H9 (cell line): ENCODE measurements around the gene GPC3. TPM values are rescaled to one million over a fixed set of nuclear protein-coding genes. Genes with fewer than 3 reads are reported as not detected.

Experiments
- DNase-seq: peaks from one replicate; pipeline ENCODE4 v3.0.0-alpha.2; 2017
- H2AFZ ChIP-seq: one replicate; pipeline ENCODE4 v1.6.1; 2013; ENCODE audit warnings: mild to moderate bottlenecking, low read length, control low read depth, moderate library complexity
- H2AK5ac ChIP-seq: 2 replicates; pipeline ENCODE4 v1.6.1; 2013; ENCODE audit warnings: low read length, control low read depth, mixed read lengths; ENCODE audit not compliant: insufficient read length
- H2BK120ac ChIP-seq: one replicate; pipeline ENCODE4 v1.6.1; 2013; ENCODE audit warnings: low read depth, mild to moderate bottlenecking, low read length, control low read depth, inconsistent platforms; ENCODE audit not compliant: poor library complexity, severe bottlenecking
- H2BK12ac ChIP-seq: 2 replicates; pipeline ENCODE4 v1.6.1; 2013; ENCODE audit warnings: low read length, control low read depth, mixed read lengths, low read depth; ENCODE audit not compliant: insufficient read length
- H2BK15ac ChIP-seq: 2 replicates; pipeline ENCODE4 v1.6.1; 2013; ENCODE audit warnings: low read depth, low read length, control low read depth
- H2BK20ac ChIP-seq: one replicate; pipeline ENCODE4 v1.6.1; 2013; ENCODE audit warnings: low read depth, mild to moderate bottlenecking, low read length, control low read depth, inconsistent platforms; ENCODE audit not compliant: poor library complexity, severe bottlenecking
- H2BK5ac ChIP-seq: 2 replicates; pipeline ENCODE4 v1.6.1; 2013; ENCODE audit warnings: low read length, control low read depth, mixed read lengths; ENCODE audit not compliant: insufficient read length
- H3K14ac ChIP-seq: 2 replicates; pipeline ENCODE4 v1.6.1; 2013; ENCODE audit warnings: low read length, control low read depth; ENCODE audit not compliant: insufficient read depth
- H3K18ac ChIP-seq: 2 replicates; pipeline ENCODE4 v1.6.1; 2013; ENCODE audit warnings: low read depth, mild to moderate bottlenecking, mixed read lengths, low read length, control low read depth; ENCODE audit not compliant: insufficient read length
- H3K23ac ChIP-seq: 2 replicates; pipeline ENCODE4 v1.6.1; 2013; ENCODE audit warnings: low read length, control low read depth, mixed read lengths, low read depth; ENCODE audit not compliant: insufficient read length
- H3K23me2 ChIP-seq: 2 replicates; pipeline ENCODE4 v1.6.1; 2013; ENCODE audit warnings: low read depth, mild to moderate bottlenecking, mixed read lengths, low read length, control low read depth; ENCODE audit not compliant: insufficient read length, poor library complexity, severe bottlenecking
- H3K27ac ChIP-seq: 2 replicates; pipeline ENCODE4 v1.5.1; 2013; ENCODE audit warnings: low read length, control low read depth, mixed read lengths, low read depth; ENCODE audit not compliant: insufficient read length
- H3K27me3 ChIP-seq: 2 replicates; pipeline ENCODE4 v1.6.1; 2013; ENCODE audit warnings: low read length, control low read depth, inconsistent platforms; ENCODE audit not compliant: insufficient read depth
- H3K4ac ChIP-seq: 2 replicates; pipeline ENCODE4 v1.6.1; 2013; ENCODE audit warnings: low read depth, mild to moderate bottlenecking, control low read depth, inconsistent platforms, low read length, moderate library complexity
- H3K4me1 ChIP-seq: 2 replicates; pipeline ENCODE4 v1.6.1; 2013; ENCODE audit warnings: low read length, control low read depth, inconsistent platforms; ENCODE audit not compliant: insufficient read depth
- H3K4me2 ChIP-seq: 2 replicates; pipeline ENCODE4 v1.6.1; 2013; ENCODE audit warnings: low read length, control low read depth, mixed read lengths; ENCODE audit not compliant: insufficient read length, insufficient read depth
- H3K56ac ChIP-seq: 2 replicates; pipeline ENCODE4 v1.6.1; 2013; ENCODE audit warnings: low read depth, mild to moderate bottlenecking, mixed read lengths, low read length, control low read depth; ENCODE audit not compliant: insufficient read length
- H3K79me1 ChIP-seq: 2 replicates; pipeline ENCODE4 v1.6.1; 2013; ENCODE audit warnings: low read depth, mild to moderate bottlenecking, moderate library complexity, low read length, control low read depth, inconsistent platforms; ENCODE audit not compliant: insufficient read depth, poor library complexity, severe bottlenecking
- H3K79me2 ChIP-seq: 2 replicates; pipeline ENCODE4 v1.6.1; 2013; ENCODE audit warnings: low read length, control low read depth, inconsistent platforms; ENCODE audit not compliant: insufficient read depth
- H3K9ac ChIP-seq: 2 replicates; pipeline ENCODE4 v1.6.1; 2013; ENCODE audit warnings: low read length, control low read depth, mixed read lengths; ENCODE audit not compliant: insufficient read length; ENCODE audit errors: extremely low read depth
- H3K9me3 ChIP-seq: one replicate; pipeline ENCODE4 v1.6.1; 2013; ENCODE audit warnings: low read depth, low read length, inconsistent platforms; ENCODE audit not compliant: control insufficient read depth
- H3T11ph ChIP-seq: one replicate; pipeline ENCODE4 v1.6.1; 2013; ENCODE audit warnings: mild to moderate bottlenecking, low read length, control low read depth, inconsistent platforms
- H4K20me1 ChIP-seq: one replicate; pipeline ENCODE4 v1.6.1; 2013; ENCODE audit not compliant: control insufficient read depth, insufficient read length, insufficient read depth
- H4K5ac ChIP-seq: 2 replicates; pipeline ENCODE4 v1.6.1; 2013; ENCODE audit warnings: low read depth, mild to moderate bottlenecking, mixed read lengths, low read length, control low read depth; ENCODE audit not compliant: insufficient read length
- H4K8ac ChIP-seq: replicated peaks from 2 replicates; pipeline ENCODE4 v1.6.1; 2013; ENCODE audit warnings: low read length, control low read depth, mixed read lengths, low read depth; ENCODE audit not compliant: insufficient read length
- H4K91ac ChIP-seq: 2 replicates; pipeline ENCODE4 v1.6.1; 2013; ENCODE audit warnings: low read depth, mild to moderate bottlenecking, moderate library complexity, mixed read lengths, low read length, control low read depth; ENCODE audit not compliant: insufficient read length
- H3K27ac Mint-ChIP-seq, 3 experiments: 2 replicates in 2 of 3; 3 replicates in 1 of 3; pipeline ENCODE4 v1.8.0; 2020 to 2021; ENCODE audit warnings: mixed read lengths in 3 of 3, mild to moderate bottlenecking in 1 of 3, moderate library complexity in 1 of 3
- H3K27me3 Mint-ChIP-seq: 2 replicates; pipeline ENCODE4 v1.8.0; 2021; ENCODE audit warnings: low read depth, mild to moderate bottlenecking, moderate library complexity, mixed read lengths
- H3K36me3 Mint-ChIP-seq, 3 experiments: 2 replicates in 2 of 3; 3 replicates in 1 of 3; pipeline ENCODE4 v1.8.0; 2020 to 2021; ENCODE audit warnings: low read depth in 3 of 3, mixed read lengths in 3 of 3; ENCODE audit not compliant: insufficient read depth in 1 of 3
- H3K4me1 Mint-ChIP-seq, 2 experiments: 2 replicates each; pipeline ENCODE4 v1.8.0; 2020; ENCODE audit warnings: mixed read lengths in 2 of 2
- H3K4me3 Mint-ChIP-seq, 2 experiments: 2 replicates in 1 of 2; 3 replicates in 1 of 2; pipeline ENCODE4 v1.8.0; 2020 to 2021; ENCODE audit warnings: mild to moderate bottlenecking in 2 of 2, mixed read lengths in 2 of 2, moderate library complexity in 1 of 2
- H3K9me3 Mint-ChIP-seq, 2 experiments: 2 replicates in 1 of 2; 3 replicates in 1 of 2; pipeline ENCODE4 v1.8.0; 2020; ENCODE audit warnings: mild to moderate bottlenecking in 2 of 2, mixed read lengths in 2 of 2, moderate library complexity in 1 of 2
- WGBS: extraction: QIAGEN DNeasy Blood & Tissue Kit; methylation state at CpG from one replicate; pipeline ENCODE4 v1.1.7; 2013; ENCODE audit warnings: missing lambda C conversion rate, low lambda C conversion rate, mixed read lengths; ENCODE audit not compliant: insufficient read length; ENCODE audit errors: extremely low coverage; 5-methylcytosine and 5-hydroxymethylcytosine counted together
- total RNA-seq: library from RNA; stranded (reverse); gene quantifications from 2 replicates; pipeline ENCODE4 v1.2.1, GENCODE V29; 2021
- TF ChIP-seq, protein P1 (sequence below): fragments of 200-600 bp; sonication (generic); conservative IDR thresholded peaks from 3 replicates; pipeline ENCODE4 v1.8.0; 2021; ENCODE audit warnings: antibody characterized with exemption, mild to moderate bottlenecking

GPC3 gene
- total RNA-seq, 1 experiment from 2014 or later, result 108 TPM

GRCh38 chrX:134013524-134013923 is 28.1 kb upstream of the GPC3 start:
- Histone ChIP-seq H3K4me1 (no peaks in the 10 kb centered on the region), H3K4ac (no peak overlapping the region), H3K18ac (no peak overlapping the region), H2BK12ac (no peak overlapping the region), H3K23me2 (no peaks in the 10 kb centered on the region), H3K9ac (no peak overlapping the region), H4K8ac (no peak overlapping the region), H3K27ac (no peak overlapping the region), H3K79me2 (no peaks in the 10 kb centered on the region), H3T11ph (no peak overlapping the region), H3K4me2 (no peak overlapping the region), H3K27me3 (no peaks in the 10 kb centered on the region), H3K23ac (no peak overlapping the region), H4K20me1 (no peaks in the 10 kb centered on the region), H2BK5ac (no peak overlapping the region), H2BK15ac (no peak overlapping the region), H3K14ac (no peak overlapping the region), H3K56ac (no peak overlapping the region), H2BK120ac (no peak overlapping the region), H2BK20ac (no peak overlapping the region), H4K91ac (no peak overlapping the region), H2AK5ac (no peak overlapping the region), H4K5ac (no peak overlapping the region), H3K79me1 (no peaks in the 10 kb centered on the region), H3K9me3 (no peaks in the 10 kb centered on the region), H2AFZ (no peak overlapping the region)
- Mint-ChIP-seq H3K27me3 (no peaks in the 10 kb centered on the region), H3K9me3 (no peaks in the 10 kb centered on the region), H3K27ac (no peak overlapping the region), H3K4me3 (no peak overlapping the region), H3K4me1 (peaks cover 15 to 21% of the 10 kb centered on the region in 2 experiments), H3K36me3 (no peaks in the 10 kb centered on the region)
- TF ChIP-seq, protein P1, sequence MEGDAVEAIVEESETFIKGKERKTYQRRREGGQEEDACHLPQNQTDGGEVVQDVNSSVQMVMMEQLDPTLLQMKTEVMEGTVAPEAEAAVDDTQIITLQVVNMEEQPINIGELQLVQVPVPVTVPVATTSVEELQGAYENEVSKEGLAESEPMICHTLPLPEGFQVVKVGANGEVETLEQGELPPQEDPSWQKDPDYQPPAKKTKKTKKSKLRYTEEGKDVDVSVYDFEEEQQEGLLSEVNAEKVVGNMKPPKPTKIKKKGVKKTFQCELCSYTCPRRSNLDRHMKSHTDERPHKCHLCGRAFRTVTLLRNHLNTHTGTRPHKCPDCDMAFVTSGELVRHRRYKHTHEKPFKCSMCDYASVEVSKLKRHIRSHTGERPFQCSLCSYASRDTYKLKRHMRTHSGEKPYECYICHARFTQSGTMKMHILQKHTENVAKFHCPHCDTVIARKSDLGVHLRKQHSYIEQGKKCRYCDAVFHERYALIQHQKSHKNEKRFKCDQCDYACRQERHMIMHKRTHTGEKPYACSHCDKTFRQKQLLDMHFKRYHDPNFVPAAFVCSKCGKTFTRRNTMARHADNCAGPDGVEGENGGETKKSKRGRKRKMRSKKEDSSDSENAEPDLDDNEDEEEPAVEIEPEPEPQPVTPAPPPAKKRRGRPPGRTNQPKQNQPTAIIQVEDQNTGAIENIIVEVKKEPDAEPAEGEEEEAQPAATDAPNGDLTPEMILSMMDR, result no peak
- no CpG with 5 or more reads among the region's 4 CpGs for WGBS
- DNase-seq, result no peak
